GM19397 (cell line): ENCODE measurements around the gene SENP7.
"Not testable (repeated sequence)": the region's sequence is repeated elsewhere in the genome, so short reads cannot be mapped to it uniquely, and the experiment has no call there.

Experiments
- ATAC-seq: cut with Tn5 transposase; IDR thresholded peaks from one replicate; pipeline ENCODE4 v1.9.1; 2021; ENCODE audit warnings: mild to moderate bottlenecking, moderate library complexity; ENCODE audit not compliant: unreplicated experiment

The SENP7 gene, protein sequence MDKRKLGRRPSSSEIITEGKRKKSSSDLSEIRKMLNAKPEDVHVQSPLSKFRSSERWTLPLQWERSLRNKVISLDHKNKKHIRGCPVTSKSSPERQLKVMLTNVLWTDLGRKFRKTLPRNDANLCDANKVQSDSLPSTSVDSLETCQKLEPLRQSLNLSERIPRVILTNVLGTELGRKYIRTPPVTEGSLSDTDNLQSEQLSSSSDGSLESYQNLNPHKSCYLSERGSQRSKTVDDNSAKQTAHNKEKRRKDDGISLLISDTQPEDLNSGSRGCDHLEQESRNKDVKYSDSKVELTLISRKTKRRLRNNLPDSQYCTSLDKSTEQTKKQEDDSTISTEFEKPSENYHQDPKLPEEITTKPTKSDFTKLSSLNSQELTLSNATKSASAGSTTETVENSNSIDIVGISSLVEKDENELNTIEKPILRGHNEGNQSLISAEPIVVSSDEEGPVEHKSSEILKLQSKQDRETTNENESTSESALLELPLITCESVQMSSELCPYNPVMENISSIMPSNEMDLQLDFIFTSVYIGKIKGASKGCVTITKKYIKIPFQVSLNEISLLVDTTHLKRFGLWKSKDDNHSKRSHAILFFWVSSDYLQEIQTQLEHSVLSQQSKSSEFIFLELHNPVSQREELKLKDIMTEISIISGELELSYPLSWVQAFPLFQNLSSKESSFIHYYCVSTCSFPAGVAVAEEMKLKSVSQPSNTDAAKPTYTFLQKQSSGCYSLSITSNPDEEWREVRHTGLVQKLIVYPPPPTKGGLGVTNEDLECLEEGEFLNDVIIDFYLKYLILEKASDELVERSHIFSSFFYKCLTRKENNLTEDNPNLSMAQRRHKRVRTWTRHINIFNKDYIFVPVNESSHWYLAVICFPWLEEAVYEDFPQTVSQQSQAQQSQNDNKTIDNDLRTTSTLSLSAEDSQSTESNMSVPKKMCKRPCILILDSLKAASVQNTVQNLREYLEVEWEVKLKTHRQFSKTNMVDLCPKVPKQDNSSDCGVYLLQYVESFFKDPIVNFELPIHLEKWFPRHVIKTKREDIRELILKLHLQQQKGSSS

DNA sequence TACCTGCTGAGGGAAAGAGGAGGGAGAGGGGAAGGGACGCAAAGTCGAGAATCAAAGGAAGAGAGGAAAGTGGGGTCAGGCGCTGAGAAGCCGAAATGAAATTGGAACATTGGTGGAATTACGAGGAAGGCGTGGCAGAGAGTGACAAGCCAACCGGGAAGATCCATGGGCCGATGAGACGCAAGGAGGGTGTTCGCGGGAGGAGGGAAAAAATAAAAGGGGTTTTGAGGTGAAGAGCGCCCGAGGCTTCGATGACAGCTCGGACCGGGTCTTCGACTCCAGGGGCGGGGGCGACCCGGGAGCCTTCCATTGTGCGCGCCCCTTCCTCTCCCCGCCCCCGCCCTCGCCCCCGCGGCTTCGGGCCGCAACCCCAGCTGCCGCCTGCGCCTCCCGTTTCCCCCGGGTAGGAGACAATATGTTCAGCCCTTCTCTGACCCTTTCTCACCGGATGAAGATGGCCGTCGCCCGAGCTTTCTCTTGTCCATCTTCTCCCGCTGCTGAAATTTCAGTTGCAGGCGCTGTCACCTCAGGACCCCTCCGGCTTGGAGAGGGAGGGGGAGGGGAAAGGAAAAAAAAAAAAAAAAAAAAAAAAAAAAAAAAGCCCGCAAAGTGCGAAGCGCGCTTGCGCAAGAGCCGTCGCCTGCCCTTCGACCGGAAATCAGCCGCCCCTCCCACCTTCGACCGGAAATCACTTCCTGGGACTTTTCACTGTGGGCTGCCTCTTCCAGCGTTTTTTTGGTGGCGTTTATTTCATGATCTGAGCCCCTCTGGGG is at the start of gene SENP7:
Gene SENP7, minus strand, starts transcription at position 567 of the 773 bp plus-strand sequence. Its CDS starts 82 bp downstream, at position 485.
- ATAC-seq = no peak

DNA sequence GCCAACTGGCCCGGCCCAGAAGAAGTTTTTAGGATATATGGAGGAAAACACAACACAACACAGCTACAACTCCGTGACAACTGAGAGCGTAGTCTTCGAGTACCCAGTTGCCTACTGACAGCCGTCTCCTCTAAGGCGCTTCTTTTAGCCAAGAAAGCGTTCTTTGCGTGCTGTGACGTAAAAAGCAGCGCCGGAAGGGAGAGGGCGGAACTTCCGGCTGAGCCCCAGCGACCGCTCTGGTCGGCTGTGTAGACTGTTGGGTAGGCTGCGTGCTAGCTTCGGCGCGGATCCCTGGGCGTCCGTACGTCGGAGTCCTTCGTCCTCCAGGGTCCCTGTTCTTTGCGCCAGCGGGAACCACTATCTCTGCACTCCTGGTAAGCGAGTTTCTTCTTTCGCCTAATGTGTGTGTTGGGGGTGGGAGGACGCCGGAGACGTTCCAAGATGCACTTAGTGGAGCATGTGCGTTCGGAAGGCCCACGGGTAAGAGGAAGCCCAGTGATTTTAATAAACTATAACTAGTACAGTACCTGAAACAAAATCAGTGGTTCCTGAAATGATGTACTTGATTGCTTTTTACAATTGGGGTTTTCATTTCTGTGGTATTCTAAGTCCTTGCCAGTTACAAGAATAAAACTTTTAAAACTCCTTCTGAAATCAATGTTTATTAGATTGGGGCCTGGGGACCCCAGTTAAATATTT is 48.8 kb upstream of the SENP7 start, which contains the start of gene TRMT10C:
Gene TRMT10C, plus strand, starts transcription at position 239 of the 699 bp plus-strand sequence. CDS start 2,914 bp downstream, outside the sequence.
- ATAC-seq = peak; percentile 100

DNA sequence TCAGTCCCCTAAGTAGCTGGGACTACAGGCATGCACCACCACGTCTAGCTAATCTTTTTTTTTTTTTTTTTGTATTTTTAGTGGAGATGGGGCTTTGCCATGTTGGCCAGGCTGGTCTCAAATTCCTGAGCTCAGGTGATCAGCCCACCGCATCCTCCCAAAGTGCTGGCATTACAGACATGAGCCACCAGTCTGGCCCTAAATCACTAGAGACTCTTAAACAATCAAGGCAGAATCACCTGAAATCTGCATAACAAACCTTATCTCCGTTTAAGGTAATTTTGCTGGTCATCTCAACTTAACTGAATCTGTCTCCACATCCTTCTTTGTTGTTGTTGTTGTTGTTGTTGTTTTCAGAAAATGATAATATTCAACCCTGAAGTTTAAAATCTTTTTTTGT is 43.1 kb upstream of the SENP7 start:
- ATAC-seq = no peak

DNA sequence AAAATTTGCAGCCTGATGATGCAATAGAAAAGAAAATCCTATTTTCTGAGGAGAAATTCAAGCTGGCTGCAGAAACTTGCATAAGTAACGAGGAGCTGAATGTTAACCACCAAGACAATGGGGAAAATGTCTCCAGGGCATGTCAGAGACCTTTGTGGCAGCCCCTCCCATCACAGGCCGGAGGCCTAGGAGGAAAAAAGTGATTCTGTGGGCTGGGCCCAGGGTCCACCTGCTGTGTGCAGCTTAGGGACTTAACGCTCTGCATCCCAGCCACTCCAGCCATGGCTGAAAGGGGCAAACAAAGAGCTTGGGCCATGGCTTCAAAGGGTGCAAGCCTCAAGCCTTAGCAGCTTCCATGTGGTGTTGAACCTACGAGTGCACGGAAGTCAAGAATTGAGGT is 40.4 kb upstream of the SENP7 start:
- ATAC-seq = not testable (repeated sequence)

DNA sequence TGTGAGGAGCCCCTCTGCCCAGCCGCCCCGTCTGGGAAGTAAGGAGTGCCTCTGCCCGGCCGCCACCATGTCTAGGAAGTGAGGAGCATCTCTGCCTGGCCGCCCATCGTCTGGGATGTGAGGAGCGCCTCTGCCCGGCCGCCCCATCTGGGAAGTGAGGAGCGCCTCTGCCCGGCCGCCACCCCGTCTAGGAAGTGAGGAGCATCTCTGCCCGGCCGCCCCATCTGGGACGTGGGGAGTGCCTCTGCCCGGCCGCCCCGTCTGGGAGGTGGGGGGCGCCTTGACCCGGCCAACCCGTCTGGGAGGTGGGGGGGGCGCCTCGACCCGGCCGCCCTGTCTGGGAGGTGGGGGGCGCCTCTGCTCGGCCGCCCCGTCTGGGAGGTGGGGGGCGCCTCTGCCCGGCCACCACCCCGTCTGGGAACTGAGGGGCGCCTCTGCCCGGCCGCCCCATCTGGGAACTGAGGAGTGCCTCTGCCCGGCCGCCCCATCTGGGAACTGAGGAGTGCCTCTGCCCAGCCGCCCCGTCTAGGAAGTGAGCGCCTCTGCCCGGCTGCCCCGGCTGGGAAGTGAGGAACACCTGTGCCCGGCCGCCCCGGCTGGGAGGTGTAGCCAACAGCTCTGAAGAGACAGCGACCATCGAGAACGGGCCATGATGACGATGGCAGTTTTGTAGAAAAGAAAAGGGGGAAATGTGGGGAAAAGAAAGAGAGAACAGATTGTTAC is 38.5 kb upstream of the SENP7 start:
- not testable (repeated sequence) for ATAC-seq

DNA sequence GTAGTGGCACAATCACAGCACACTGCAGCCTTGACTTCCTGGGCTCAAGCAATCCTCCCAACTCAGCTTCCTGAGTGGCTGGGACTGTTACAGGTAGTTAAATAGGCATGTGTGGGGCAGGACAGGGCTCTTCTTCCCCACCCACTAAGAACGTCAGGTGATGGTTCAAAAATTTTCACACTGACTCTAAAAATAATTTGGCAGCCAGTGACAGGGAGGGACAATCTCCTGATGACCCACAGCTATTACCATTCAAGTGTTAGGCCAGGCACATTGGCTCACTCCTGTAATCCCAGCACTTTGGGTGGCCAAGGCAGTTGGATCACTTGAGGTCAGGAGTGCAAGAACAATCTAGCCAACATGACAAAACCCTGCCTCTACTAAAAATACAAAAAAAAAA is 36.5 kb upstream of the SENP7 start:
- no peak for ATAC-seq

DNA sequence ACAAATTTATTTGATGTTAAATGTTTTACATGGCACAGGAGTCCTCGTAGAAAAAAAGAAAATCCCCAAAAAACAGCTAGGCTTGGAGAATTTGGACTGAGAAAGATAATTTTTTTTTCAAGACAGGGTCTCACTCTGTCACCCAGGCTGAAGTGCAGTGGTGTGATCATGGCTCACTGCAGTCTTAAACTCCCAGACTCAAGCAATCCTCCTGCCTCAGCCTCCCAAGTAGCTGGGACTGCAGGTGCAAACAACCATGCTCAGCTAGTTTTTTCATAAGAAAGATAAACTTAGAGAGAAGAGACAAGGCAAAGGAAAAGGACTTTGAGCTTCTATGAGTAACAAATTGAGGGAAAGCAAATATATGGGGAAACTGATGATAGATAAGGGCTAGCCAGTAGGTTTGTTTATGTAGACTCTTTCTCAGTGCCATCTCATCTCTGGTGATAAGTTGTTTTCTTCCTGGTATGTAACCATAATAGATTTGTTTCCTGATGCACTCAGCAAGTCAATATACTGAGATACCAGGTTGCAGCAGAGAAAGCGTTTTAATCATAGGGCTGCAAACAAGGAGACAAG is 35.6 kb upstream of the SENP7 start:
- no peak for ATAC-seq

DNA sequence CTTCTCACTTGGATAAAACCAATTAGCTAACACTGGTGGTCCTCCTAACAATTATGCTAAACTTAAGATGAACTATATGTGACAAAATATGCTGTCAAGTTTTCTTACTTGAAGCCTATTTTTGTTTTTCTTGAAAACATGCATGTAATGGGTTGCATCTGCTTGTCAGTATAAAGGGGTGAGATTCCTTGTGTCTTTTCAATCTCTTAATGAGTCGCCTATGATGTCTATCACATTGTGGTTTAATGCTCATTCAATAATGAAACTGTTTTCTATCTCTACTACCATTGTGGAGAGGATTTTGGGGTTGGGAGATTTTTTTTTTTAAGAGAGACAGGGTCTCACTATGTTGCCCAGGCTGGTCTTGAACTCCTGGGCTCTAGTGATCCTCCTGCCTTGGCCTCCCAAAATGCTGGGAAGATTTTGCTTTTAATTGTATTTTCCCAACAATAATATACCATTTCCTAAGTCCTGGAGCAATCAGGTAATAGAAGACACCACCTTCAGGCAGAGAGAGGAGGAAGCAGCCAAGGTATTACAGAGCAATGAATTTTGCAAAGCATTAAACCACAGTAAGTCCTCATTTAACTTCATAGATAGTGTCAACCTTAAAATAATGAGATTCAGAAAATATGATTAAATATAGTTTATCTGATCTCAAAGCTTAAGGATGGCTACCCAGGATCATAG is 31.3 kb upstream of the SENP7 start:
- ATAC-seq = no peak

DNA sequence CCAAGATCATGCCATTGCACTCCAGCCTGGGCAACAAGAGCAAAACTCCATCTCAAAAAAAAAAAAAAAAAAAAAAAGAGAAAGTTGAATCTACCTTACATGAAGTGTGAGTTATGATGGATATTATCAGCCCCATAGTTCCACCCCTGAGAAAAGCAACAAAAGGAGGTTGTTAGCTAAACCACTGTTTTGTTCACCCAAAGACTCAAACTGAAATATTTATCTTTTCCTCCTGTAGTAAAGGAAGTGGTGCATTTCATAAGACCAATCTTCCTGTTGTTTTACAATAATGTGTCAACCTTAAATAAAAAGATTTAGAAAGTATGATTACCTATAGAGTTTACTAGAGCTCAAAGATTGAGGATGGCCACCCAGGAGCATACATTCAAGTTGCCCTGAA is 29.9 kb upstream of the SENP7 start:
- no peak for ATAC-seq

DNA sequence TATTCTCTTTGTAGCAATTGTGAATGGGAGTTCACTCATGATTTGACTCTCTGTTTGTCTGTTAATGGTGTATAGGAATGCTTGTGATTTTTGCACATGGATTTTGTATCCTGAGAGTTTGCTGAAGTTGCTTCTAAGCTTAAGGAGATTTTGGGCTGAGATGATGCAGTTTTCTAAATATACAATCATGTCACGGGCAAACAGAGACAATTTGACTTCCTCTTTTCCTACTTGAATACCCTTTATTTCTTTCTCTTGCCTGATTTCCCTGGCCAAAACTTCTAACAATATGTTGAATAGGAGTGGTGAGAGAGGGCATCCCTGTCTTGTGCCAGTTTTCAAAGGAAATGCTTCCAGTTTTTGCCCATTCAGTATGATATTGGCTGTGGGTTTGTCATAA is 23.9 kb upstream of the SENP7 start:
- not testable (repeated sequence) for ATAC-seq

DNA sequence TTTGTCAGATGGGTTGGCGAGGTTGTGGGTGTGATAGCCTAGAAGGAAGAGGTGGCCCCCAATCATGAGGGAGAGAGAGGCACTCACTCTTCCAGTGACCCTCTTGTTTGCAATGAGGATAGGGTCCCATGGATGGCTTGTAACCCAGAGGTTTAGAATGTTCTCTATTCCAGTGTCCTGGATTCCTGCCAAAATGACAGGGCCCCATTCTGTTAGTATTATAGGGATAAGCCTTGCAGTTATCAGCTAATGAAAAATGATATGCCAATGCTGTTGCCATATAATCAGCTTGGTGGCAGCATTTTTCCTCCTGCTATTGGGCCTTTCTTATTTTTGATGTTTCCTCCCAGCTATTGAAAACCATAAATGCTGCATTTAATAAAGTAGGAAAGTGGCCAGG is 23.3 kb upstream of the SENP7 start:
- no peak for ATAC-seq

DNA sequence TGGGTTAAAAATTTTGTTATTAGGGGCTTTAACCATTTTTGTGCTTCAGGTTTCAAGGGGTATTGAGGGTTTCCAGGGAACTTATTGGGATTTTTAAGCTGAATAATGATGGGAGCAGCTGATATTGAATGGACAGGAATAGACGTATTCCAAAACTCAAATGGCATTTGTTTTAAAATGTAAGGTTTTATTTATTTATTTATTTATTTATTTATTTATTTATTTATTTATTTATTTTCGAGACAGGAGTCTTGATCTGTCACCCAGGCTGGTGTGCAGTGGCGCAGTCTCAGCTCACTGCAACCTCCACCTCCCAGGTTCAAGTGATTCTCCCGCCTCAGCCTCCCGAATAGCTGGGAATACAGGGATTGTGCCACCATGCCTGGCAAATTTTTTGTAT is 22.2 kb upstream of the SENP7 start:
- no peak for ATAC-seq

DNA sequence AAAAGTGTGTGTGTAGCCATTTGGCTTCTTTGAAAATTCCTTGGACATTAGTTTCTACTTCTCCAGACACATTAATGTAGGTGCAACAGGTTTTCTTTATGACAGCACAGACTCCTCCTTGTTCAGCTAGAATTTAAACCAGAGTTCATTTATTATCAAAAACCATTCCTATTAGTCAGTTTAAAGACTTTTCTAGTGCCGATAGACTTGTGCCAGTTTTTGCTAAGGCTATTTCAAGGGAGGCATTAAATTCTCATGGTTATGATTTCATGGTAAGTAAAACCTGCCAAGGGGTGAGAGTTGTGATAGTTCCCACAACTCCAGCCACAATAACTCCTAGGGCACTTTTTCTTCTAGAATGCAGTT is 20.6 kb upstream of the SENP7 start:
- ATAC-seq = no peak

DNA sequence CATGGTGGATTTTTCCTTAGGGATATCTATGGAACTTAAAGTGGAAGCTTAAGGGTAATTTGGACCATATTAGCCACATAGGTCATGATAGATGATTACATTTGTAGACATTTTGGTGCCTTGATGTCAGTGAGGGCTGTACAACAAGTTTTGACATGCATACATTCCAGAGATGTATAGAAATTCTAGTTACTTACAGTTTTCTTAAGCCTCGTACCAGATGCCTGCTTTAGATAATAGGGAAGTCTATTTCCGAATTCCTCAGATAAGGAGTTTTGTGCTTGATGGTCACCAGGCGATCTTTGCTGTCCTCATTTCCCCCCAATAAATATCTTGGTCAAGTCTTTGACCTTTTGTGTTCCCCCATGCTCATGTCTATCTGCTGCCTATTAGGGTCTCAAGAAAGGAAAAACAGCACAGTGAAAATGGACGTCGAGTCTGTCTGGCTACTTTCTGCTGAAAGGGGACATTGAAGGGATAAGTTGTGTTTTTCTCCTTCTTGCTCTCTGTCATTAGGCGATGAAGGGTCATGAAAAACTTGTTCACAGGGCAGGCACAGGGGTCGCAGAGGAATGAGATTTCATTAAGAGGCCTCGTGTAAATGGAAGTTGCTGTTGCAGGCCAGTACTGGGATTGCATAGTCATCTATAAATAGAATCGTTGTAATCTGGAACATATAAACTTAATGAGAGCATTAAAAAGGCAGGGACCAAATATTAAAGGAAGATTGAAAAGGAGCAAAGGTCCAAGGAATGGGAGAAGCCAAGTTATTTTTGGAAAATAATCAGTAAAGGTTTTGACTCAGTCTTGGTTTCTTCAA is 20.0 kb upstream of the SENP7 start:
- ATAC-seq = no peak

DNA sequence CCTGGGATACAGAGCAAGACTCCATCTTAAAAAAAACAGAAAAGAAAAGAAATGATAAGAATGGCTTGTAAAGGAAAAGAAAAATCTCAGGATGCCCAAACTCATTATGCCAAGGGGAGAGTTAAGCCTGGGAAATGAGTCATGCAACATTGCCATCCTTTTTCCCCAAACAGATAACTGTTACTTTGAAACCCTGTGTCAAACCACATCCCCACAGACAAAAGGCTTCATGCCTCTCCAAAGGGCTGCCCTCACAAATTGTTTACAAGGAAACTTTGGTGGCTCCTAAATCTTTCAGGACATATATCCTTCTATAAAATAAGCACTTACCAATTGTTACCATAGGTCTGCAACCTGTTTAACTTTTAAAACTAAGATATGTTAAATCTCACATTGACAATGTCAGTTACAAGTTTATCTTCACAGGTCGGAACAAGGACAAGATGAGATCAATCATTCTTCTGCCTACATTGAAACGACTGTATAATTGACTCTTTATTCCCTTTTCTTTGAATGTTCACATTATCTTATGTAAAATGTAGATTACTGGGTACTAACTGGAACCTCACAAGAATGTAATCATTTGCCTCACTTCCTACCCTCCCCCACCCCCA is 18.6 kb upstream of the SENP7 start:
- ATAC-seq = no peak

DNA sequence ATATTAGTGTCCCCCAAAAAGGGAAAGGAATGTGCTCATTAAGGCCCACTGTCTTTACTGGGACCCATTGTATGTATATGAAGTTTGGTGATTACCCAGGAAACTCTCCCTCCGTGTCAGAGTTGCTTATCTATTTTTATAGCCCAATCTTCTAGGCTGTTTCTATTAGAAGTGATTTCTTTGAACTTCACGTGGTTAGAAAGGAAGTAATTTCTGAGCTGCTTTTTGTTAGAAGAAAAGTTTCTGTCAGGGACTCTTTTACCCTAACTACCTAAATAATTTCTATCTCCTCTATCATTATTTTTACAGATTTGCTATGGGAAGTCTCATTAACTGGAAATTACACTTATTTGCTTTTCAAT is 17.7 kb upstream of the SENP7 start:
- no peak for ATAC-seq
